ENCODE measurements around the gene LOXL1. TPM values are rescaled to one million over a fixed set of nuclear protein-coding genes. Genes with fewer than 3 reads are reported as not detected.
"Not testable (repeated sequence)": the region's sequence is repeated elsewhere in the genome, so short reads cannot be mapped to it uniquely, and the experiment has no call there.

The LOXL1 gene
- total RNA-seq, 1 donor: 0.73 TPM

- no peaks in the 10 kb centered on the region for H3K9me3 ChIP-seq (ENCODE audit: low read depth, low read length)
- no peak overlapping the region for H3K4me3 ChIP-seq (ENCODE audit: low read length)
- H3K27me3 ChIP-seq (ENCODE audit: insufficient read depth, low read length): no peaks in the 10 kb centered on the region
- H3K4me1 ChIP-seq (ENCODE audit: insufficient read depth, low read length): peaks cover 19% of the 10 kb centered on the region
Observed at GRCh38 chr15:73959012-73959581, 32.8 kb downstream of the LOXL1 start.

DNA sequence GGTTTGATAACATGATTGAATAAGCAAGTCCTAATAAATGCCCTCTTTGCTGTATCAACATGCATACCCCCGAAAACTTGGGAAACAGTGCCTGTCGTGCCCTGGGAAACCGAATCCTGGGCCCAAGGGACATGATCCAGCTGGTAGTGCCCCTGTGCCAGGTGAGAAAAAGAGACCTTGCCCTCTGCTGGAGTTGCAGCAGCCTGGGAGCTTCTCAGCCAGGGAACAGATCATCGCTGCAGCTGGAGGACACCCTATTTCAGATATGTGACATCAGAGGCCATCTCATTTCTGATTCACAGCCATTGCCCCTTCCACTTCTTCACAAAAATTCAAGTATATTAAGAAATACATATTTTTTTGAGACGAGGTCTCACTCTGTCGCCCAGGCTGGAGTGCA lies 33.5 kb downstream of the LOXL1 start:
- Histone ChIP-seq H3K4me3 (ENCODE audit: low read length) (no peak overlapping the region), H3K4me1 (ENCODE audit: insufficient read depth, low read length) (peaks cover 20% of the 10 kb centered on the region), H3K9me3 (ENCODE audit: low read depth, low read length) (no peaks in the 10 kb centered on the region), H3K27me3 (ENCODE audit: insufficient read depth, low read length) (no peaks in the 10 kb centered on the region)

GRCh38 chr15:73960472-73961070 lies 34.3 kb downstream of the LOXL1 start:
- H3K27me3 ChIP-seq (ENCODE audit: insufficient read depth, low read length); H3K9me3 ChIP-seq (ENCODE audit: low read depth, low read length); H3K4me3 ChIP-seq (ENCODE audit: low read length): not testable (repeated sequence)
- peaks cover 28% of the 10 kb centered on the region for H3K4me1 ChIP-seq (ENCODE audit: insufficient read depth, low read length)

DNA sequence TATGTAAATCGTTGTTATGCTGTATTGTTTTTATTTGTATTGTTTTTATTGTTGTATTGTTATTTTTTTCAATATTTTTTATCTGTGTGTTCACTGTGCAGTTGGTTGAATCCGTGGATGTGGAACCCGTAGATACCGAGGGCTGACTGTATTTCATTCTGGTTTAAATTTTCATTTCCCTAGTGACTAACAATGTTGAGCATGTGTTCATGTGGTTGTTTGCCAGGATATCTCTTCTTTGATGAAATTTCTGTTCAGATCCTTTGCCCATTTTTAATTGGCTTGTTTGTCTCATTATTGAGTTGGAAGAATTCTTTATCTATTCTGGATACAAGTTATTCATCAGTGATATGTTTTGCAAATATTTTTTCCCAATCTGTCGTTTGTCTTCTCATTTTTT lies 36.2 kb downstream of the LOXL1 start:
- no peaks in the 10 kb centered on the region for H3K9me3 ChIP-seq (ENCODE audit: low read depth, low read length)
- peaks cover 36% of the 10 kb centered on the region for H3K4me1 ChIP-seq (ENCODE audit: insufficient read depth, low read length)
- H3K27me3 ChIP-seq (ENCODE audit: insufficient read depth, low read length): no peaks in the 10 kb centered on the region
- no peak overlapping the region for H3K4me3 ChIP-seq (ENCODE audit: low read length)

GRCh38 chr15:73964736-73965093 lies 38.5 kb downstream of the LOXL1 start:
- no peaks in the 10 kb centered on the region for H3K27me3 ChIP-seq (ENCODE audit: insufficient read depth, low read length)
- no peak overlapping the region for H3K4me3 ChIP-seq (ENCODE audit: low read length)
- no peaks in the 10 kb centered on the region for H3K9me3 ChIP-seq (ENCODE audit: low read depth, low read length)
- peaks cover 26% of the 10 kb centered on the region for H3K4me1 ChIP-seq (ENCODE audit: insufficient read depth, low read length)

- no peaks in the 10 kb centered on the region for H3K9me3 ChIP-seq (ENCODE audit: low read depth, low read length)
- H3K4me3 ChIP-seq (ENCODE audit: low read length): no peak overlapping the region
- H3K27me3 ChIP-seq (ENCODE audit: insufficient read depth, low read length): no peaks in the 10 kb centered on the region
- peaks cover 23% of the 10 kb centered on the region for H3K4me1 ChIP-seq (ENCODE audit: insufficient read depth, low read length)
Observed at GRCh38 chr15:73965094-73965757, 39.0 kb downstream of the LOXL1 start.

DNA sequence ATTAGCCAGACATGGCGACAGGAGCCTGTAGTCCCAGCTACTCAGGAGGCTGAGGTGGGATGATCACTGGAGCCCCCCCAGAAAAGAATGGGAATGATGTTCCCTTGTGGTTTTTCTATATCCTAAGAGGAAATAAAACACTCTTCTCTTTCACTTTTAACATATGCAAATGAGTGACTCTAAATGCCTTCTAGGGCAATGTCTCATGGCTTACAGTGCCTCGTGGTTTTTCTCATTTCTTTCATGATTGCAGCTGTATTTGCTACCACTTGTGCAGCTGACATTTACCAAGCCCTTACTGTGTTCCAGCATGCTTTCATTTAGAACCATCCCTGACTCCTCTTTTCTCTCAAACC lies 39.5 kb downstream of the LOXL1 start:
- Histone ChIP-seq H3K9me3 (ENCODE audit: low read depth, low read length) (no peaks in the 10 kb centered on the region), H3K27me3 (ENCODE audit: insufficient read depth, low read length) (no peaks in the 10 kb centered on the region), H3K4me3 (ENCODE audit: low read length) (no peak overlapping the region), H3K4me1 (ENCODE audit: insufficient read depth, low read length) (peaks cover 23% of the 10 kb centered on the region)

DNA sequence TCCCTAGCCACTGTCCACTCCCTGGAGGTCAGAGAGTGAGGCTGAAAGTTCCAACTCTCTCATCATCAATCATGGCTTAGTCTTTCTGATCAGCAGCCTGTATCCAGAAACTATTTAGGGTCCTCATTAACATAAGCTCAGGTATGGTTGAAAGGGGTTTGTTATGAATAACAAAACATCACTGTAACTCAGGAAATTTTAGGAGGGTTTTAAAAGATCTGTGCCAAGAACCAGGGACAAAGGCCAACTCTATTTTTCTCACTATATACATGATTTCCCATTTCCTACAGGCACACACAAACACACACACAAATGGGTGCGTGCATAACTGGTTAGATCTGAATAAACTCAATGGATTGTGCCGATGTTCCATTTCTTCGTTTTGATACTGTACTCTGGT lies 42.2 kb downstream of the LOXL1 start:
- no peaks in the 10 kb centered on the region for H3K27me3 ChIP-seq (ENCODE audit: insufficient read depth, low read length)
- no peak overlapping the region for H3K4me3 ChIP-seq (ENCODE audit: low read length)
- H3K9me3 ChIP-seq (ENCODE audit: low read depth, low read length): no peaks in the 10 kb centered on the region
- H3K4me1 ChIP-seq (ENCODE audit: insufficient read depth, low read length): peaks cover 29% of the 10 kb centered on the region

DNA sequence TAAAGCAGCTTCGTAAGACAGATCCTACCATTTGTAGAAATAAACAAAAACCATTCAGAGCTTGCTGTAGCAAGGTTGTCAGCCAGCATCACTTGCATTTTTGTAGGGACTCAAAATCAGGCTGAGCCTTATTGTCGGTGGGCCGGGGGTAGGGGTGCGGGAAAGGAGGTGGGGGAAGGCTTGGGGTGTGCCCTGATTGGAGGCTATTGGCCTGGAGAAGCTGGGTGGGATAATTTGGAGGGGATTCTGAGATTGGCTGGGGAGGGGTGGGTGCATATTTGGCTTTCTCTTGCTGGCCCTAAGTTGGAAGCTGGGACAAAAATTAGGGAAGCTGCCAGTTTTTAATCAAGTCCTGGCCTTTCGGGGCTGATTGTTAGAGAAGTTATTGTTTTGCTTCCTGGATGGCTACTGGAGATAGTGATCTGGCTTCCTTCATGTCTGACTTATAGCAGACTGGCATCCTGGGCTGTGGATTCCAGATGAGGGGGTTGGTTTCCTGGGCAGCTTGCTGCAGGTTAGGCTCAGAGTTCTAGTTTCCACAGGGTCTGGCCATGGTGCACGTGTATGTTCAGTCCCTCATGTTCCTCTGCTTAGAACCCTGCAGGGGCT lies 43.0 kb downstream of the LOXL1 start:
- Histone ChIP-seq H3K27me3 (ENCODE audit: insufficient read depth, low read length) (no peaks in the 10 kb centered on the region), H3K4me1 (ENCODE audit: insufficient read depth, low read length) (peaks cover 29% of the 10 kb centered on the region), H3K9me3 (ENCODE audit: low read depth, low read length) (no peaks in the 10 kb centered on the region), H3K4me3 (ENCODE audit: low read length) (no peak overlapping the region)

- H3K4me3 ChIP-seq (ENCODE audit: low read length): no peak overlapping the region
Observed at GRCh38 chr15:73972984-73973682, 46.9 kb downstream of the LOXL1 start.

DNA sequence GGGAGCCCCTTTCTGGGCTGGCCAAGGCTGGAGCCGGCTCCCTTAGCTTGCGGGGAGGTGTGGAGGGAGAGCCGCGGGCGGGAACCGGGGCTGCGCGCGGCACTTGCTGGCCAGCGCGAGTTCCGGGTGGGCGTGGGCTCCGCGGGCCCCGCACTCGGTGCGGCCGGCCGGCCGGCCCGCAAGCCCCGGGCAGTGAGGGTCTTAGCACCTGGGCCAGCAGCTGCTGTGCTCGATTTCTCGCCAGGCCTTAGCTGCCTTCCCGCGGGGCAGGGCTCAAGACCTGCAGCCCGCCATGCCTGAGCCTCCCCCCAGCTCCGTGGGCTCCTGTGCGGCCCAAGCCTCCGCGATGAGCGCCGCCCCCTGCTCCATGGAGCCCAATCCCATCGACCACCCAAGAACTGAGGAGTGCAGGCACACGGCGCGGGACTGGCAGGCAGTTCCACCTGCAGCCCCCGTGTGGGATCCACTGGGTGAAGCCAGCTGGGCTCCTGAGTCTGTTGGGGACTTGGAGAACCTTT lies 47.5 kb downstream of the LOXL1 start:
- not testable (repeated sequence) for H3K9me3 ChIP-seq (ENCODE audit: low read depth, low read length); H3K27me3 ChIP-seq (ENCODE audit: insufficient read depth, low read length); H3K4me3 ChIP-seq (ENCODE audit: low read length)
- H3K4me1 ChIP-seq (ENCODE audit: insufficient read depth, low read length): peaks cover 26% of the 10 kb centered on the region

More at GRCh38 chr15:73972984-73973682, 46.9 kb downstream of the LOXL1 start:
- H3K4me1 ChIP-seq (ENCODE audit: insufficient read depth, low read length): peaks cover 26% of the 10 kb centered on the region
- no peaks in the 10 kb centered on the region for H3K9me3 ChIP-seq (ENCODE audit: low read depth, low read length)
- H3K27me3 ChIP-seq (ENCODE audit: insufficient read depth, low read length): peaks cover 8% of the 10 kb centered on the region

DNA sequence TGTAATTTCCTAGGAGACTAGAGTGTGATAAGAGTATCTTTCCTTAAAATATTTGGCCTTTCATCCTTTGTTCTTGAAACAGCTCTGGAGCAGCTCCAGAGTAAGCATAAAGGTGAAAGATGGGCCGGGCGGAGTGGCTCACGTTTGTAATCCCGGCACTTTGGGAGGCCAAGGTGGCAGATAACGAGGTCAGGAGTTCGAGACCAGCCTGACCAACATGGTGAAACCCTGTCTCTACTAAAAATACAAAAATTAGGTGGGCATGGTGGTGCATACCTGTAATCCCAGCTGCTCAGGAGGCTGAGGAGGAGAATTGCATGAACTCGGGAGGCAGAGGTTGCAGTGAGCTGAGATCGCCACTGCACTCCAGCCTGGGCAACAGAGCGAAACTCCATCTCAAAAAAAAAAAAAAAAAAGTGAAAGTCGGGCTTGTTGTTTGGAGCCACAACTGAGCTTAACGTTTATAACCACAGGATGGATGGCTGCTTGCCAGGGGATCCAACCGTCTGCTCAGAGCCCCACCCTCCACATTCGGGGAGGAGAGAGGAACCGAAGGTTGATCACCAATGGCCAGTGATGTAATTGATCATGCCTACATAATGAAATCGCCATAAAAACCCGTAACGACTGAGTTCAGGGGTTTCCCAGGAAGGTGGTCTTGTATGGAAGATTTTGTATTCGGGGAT lies 49.3 kb downstream of the LOXL1 start:
- peaks cover 27% of the 10 kb centered on the region for H3K4me1 ChIP-seq (ENCODE audit: insufficient read depth, low read length)
- not testable (repeated sequence) for H3K4me3 ChIP-seq (ENCODE audit: low read length); H3K27me3 ChIP-seq (ENCODE audit: insufficient read depth, low read length); H3K9me3 ChIP-seq (ENCODE audit: low read depth, low read length)

GRCh38 chr15:73978896-73979295 lies 52.6 kb downstream of the LOXL1 start:
- H3K4me3 ChIP-seq (ENCODE audit: low read length): no peak overlapping the region
- no peaks in the 10 kb centered on the region for H3K9me3 ChIP-seq (ENCODE audit: low read depth, low read length)
- H3K4me1 ChIP-seq (ENCODE audit: insufficient read depth, low read length): peaks cover 50% of the 10 kb centered on the region
- H3K27me3 ChIP-seq (ENCODE audit: insufficient read depth, low read length): peaks cover 8% of the 10 kb centered on the region

DNA sequence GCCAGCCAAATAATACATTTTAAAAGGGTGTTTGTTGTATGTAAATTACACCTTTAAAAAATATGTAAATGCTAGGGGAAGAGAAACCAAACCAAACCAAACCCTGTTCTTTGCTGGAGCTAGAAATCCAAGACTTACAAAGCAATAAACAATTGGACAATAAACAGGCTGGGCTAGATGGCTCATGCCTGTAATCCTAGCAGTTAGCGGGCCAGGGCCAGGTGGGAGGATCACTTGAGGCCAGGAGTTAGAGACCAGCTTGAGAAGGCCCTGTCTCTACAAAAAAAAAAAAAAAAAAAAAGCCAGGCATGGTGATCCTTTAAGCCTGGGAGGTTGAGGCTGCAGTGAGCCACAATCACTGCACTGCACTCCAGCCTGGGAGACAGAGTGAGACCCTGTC lies 53.4 kb downstream of the LOXL1 start:
- Histone ChIP-seq H3K27me3 (ENCODE audit: insufficient read depth, low read length) (peaks cover 8% of the 10 kb centered on the region), H3K4me3 (ENCODE audit: low read length) (no peak overlapping the region), H3K9me3 (ENCODE audit: low read depth, low read length) (no peaks in the 10 kb centered on the region), H3K4me1 (ENCODE audit: insufficient read depth, low read length) (peaks cover 52% of the 10 kb centered on the region)
